GM11168 (cell line): ENCODE data around the gene LSP1.

Experiments used
- in situ Hi-C: fragments of 300-500 bp; cut with MboI; formaldehyde crosslinking; loops from one replicate; pipeline ENCODE4 v1.12.0; 2022; ENCODE audit warnings: low sequenced_read_pairs; ENCODE audit not compliant: unreplicated experiment

The LSP1 gene

GRCh38 chr11:1845561-1846452 lies 7.1 kb upstream of the LSP1 start:
- in situ Hi-C loops: no loop called here

DNA sequence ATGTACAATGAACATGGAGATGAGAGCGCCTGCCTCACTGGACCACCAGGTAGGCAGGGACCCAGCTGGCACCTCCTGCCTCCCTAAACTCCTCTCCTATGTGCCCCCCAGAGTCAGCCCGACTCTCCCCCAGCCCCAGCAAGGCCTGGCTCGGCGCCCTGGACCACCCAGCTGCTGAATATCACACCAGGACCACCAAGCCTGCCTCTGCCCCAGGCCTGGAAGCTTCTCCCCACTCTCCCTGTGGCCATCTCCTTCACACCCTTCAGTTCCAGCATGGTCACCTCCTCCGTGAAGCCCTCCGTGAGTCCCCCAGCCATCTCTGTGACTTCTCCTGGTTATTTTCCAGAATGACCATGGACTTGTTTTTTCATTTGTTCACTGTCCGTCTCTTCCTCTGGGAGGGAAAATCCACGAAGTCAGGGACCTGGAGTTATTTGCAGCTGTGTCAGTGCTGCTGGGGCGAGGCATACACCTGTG lies 6.4 kb upstream of the LSP1 start:
- in situ Hi-C loops: no loop called here

DNA sequence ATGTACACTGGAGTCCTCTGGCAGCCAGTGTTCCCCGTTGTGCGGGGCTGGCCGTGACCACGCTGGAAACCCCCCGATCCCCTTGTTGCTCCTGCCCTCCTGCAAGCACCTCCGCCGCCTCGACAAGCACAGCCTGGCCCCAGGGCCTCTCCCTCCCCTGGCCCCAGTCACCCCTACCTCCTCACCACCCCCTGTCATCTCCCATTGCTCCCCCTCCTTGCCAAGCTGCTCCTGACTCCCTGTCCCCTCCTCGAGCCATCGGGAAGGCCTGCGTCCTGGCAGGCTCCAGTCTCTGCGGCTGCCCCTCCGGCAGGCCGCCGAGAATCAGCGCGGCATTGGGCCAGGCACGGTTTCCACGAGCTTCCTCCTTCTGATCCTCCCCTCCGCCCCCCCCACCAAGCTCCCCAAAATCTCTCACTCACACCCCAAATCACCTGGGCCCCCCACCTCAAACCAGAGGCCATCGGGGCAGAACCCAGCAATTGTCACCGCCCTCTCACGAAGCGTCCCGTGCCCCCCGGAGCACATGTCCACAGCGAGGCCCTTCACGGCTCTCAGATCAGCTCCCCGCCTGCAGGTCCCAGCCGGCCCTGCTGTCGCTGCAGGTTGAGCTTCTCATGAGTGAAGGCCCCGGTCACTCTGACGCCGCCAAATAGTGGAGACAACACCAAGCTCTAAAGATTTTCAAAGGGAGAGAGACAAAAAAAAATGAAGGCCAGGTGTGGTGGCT lies 5.7 kb upstream of the LSP1 start:
- in situ Hi-C loops: no loop called here

GRCh38 chr11:1847926-1848639 lies 4.8 kb upstream of the LSP1 start:
- in situ Hi-C loops: no loop called here

- in situ Hi-C loops: no loop called here
Measured at GRCh38 chr11:1848640-1849430, 4.0 kb upstream of the LSP1 start.

DNA sequence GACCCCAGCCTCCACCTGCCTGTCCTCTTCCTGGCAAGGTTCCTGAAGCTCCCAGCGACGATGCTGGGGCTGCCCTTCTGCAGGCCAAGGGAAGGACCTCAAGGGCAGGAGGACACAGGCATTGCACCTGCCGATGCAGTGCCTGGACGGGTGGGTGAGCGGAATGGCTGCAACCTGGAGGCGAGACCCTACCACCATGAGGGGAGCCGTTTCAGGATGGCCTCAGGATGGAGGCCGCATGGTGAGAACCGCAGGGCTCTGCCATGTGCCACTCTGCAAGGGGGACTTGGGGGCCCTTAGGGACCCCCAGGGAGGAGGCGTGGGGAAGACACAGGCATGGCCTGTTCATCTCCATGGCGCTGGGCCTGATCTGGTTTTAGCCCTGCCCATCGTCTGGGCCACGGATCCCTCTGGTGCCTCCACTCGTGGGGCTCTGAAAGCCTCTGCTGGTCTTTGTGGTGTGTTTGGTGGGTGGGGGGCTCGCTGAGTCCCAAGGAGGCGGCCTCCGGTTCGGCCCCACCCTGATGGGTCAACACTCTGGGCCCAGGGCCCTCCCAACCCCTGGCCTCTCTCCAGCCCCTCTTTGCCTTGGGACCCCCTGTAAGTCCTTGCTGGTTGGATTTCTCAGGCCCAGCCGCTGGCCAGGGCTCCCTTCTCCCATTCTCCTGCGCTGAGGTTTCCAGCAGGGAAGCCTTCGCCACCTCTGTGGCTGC lies 1.3 kb upstream of the LSP1 start:
- in situ Hi-C loops: loop anchor here (5.0 kb wide), 1 partner anchor 66 kb away; the partner anchor contains the start of gene TNNT3

- in situ Hi-C loops: loop anchor here (5.0 kb wide), 1 partner anchor 65 kb away; the partner anchor contains the start of gene TNNT3
Measured at GRCh38 chr11:1852271-1852876, 510 bp upstream of the LSP1 start.

GRCh38 chr11:1853376-1854131 lies 670 bp downstream of the LSP1 start:
- in situ Hi-C loops: loop anchor here (5.0 kb wide), 1 partner anchor 64 kb away; the partner anchor contains the start of gene TNNT3

DNA sequence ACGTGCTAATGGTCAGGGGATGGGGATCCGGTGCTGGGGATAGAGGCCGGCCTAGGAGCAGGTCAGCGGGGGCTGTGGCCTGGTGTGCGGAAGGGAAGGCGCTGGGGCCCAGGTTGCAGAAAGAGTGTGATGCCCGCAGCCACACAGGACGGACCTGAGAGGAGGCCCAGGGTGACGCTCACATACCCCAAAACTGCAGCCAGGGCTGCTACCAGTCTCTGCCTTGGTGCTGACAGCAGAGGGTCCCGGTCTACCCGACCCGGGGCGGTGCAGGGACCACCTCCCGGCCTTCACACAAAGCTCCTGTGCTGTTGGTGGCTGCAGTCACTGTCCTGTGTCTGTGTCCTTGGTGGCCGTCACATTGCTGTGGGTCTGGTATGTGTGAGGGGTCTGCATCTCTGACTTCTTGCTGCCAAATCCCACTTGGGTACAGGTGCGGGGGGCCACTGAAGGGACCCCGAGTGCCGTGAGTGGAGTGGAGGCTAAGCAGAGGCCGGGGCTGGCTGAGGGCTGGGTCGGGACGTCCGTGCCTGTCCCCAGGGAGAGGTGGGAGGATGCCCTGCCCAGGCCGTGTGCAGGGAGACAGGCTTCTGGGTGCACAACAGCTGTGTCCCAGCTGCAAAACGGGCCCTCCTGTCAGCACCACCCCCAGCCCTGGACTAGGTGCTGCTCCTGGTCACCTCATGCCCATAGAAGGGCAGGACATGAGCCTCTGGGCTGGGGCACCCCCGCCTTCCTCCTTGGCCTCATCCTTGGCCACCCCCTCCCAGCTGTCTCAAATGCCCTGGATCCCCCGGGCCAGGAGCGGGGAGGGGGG lies 1.5 kb downstream of the LSP1 start:
- in situ Hi-C loops: loop anchor here (5.0 kb wide), 1 partner anchor 63 kb away; the partner anchor contains the start of gene TNNT3

- in situ Hi-C loops: loop anchor here (5.0 kb wide), 1 partner anchor 62 kb away; the partner anchor contains the start of gene TNNT3
Measured at GRCh38 chr11:1854949-1855885, 2.3 kb downstream of the LSP1 start.

DNA sequence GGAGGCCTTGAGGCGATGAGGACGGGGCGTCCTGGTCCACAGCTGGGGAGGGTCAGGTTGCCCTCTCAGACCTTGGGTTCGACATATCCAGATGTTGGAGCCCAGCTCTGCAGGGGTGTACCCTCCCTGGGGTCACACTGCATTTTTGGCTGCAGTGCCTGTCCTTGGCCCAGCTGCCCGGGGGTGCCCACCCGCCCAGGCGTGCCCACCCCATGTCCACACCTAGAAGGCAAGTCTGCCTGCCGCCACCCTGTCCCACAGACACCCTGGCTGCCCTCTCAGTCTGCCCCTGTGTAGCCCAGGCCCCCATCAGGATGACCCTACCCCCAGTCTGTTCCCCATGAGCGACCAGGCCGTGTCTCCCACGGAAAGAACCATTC lies 3.0 kb downstream of the LSP1 start:
- in situ Hi-C loops: no loop called here

DNA sequence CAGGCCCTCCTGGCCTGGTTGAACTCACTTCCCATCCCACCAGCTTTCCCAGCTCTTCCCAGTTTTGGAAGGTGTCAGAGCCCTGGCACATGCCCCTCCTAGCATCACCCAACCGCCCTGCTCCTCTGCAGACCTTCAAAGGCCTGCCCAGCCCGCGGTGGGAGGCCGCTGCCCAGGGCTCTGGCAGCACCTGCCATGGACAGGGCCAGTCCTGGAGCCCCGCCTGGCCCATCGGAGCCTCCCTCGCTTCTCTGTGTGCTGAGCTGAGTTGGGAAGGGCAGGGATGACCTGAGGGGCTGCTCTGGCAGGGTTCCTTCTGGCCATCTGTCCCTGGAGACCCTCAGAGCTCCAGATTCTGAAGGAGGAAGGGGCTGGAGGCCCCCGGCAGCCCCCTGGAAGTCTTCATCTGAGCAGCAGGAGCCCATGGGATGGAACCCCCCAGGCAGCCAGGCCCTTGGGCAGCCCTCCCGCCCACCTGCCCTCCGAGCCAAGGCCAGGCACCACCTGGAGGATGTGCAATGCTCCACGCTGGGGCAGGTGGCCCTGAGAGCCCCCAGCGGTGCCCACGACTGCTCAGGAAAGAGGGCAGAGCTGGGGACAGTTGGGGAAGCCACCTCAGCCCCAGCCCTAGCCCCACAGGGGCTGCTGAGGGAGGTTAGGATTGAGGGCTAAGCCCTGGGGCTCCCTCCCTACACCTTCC lies 3.6 kb downstream of the LSP1 start:
- in situ Hi-C loops: no loop called here

GRCh38 chr11:1857064-1857463 lies 4.2 kb downstream of the LSP1 start:
- in situ Hi-C loops: no loop called here

- in situ Hi-C loops: no loop called here
Measured at GRCh38 chr11:1858154-1858553, 5.3 kb downstream of the LSP1 start.

DNA sequence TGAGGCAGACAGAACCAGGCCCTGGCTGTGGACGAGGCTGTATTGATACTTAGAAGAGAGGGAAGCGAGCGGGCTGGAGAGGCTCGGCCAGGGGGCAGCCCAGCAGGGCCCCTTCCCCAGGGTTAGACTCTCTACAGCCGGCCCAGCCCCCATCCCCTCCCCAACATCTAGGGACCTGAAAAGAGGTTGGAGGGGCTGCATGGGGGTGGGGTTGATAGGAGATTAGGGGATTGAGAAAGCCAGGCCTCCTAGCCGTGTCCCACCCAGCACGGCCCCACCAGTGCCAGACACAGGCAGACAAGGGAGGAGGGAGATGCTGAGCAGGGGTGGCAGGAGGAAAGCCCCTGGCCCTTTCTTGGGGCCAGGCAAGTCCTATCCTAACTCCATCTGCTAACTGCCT lies 5.7 kb downstream of the LSP1 start:
- in situ Hi-C loops: no loop called here
